H1 (cell line): ENCODE data around the gene CACNA1C. TPM values are rescaled to one million over a fixed set of nuclear protein-coding genes. Genes with fewer than 3 reads are reported as not detected.
A peak's percentile ranks its signal among the peaks of the same experiment; 100 is the strongest.

Experiments used
- CTCF ChIA-PET: fragments of 300-600 bp; sonication (Branson Sonifier 250); formaldehyde crosslinking; loops from one replicate; lab custom pipeline; 2021; ENCODE audit not compliant: partially characterized antibody; lab: Charles Lee
- POLR2A ChIA-PET: fragments of 300-600 bp; sonication (Branson Sonifier 250); formaldehyde crosslinking; loops from one replicate; lab custom pipeline; 2021; ENCODE audit warnings: inconsistent platforms; ENCODE audit not compliant: partially characterized antibody; lab: Charles Lee
- DNase-seq, 2 experiments: peaks; one replicate each; pipeline versions ENCODE4 v3.0.0 to v3.0.0-alpha.2; 2010 to 2022; ENCODE audit warnings: low spot score in 2 of 2, low read depth in 1 of 2, mixed read lengths in 1 of 2
- FAIRE-seq: peaks from 2 replicates; lab custom pipeline; 2011; peaks lifted over from hg19 to GRCh38; lab: Jason Lieb, UNC
- H2AFZ ChIP-seq: 2 replicates; pipeline ENCODE4 v1.8.1; 2012; ENCODE audit warnings: low read length, inconsistent platforms
- H2AK5ac ChIP-seq: 2 replicates; pipeline ENCODE4 v1.6.1; 2013; ENCODE audit warnings: low read depth, low read length
- H2BK120ac ChIP-seq: replicated peaks from 2 replicates; pipeline ENCODE3; 2013; ENCODE audit warnings: low read depth, low read length, inconsistent platforms
- H2BK12ac ChIP-seq: 2 replicates; pipeline ENCODE4 v1.6.1; 2013; ENCODE audit warnings: low read depth, low read length
- H2BK15ac ChIP-seq: 2 replicates; pipeline ENCODE4 v1.6.1; 2013; ENCODE audit warnings: low read length
- H2BK20ac ChIP-seq: 2 replicates; pipeline ENCODE4 v1.6.1; 2013; ENCODE audit warnings: low read length
- H2BK5ac ChIP-seq: 2 replicates; pipeline ENCODE4 v1.6.1; 2013; ENCODE audit warnings: low read depth, low read length
- H3K14ac ChIP-seq: 2 replicates; pipeline ENCODE4 v1.6.1; 2013; ENCODE audit warnings: inconsistent platforms; ENCODE audit not compliant: insufficient read length
- H3K18ac ChIP-seq: 2 replicates; pipeline ENCODE4 v1.6.1; 2013; ENCODE audit warnings: low read length; ENCODE audit errors: extremely low read depth
- H3K23ac ChIP-seq: 2 replicates; pipeline ENCODE4 v1.6.1; 2013; ENCODE audit warnings: inconsistent platforms; ENCODE audit not compliant: insufficient read length
- H3K23me2 ChIP-seq: 2 replicates; pipeline ENCODE4 v1.6.1; 2013; ENCODE audit warnings: low read depth, low read length
- H3K27ac ChIP-seq: 2 replicates; pipeline ENCODE4 v1.6.1; 2011; ENCODE audit warnings: low read depth, low read length, inconsistent platforms
- H3K27me3 ChIP-seq, 4 experiments: replicated peaks in 1 of 4; 1 replicate in 1 of 4; 2 replicates in 3 of 4; pipeline versions ENCODE4 v1.6.1 to v1.8.1; 2011 to 2013; ENCODE audit warnings: low read length in 3 of 4, mild to moderate bottlenecking in 3 of 4, inconsistent platforms in 2 of 4, mixed read lengths in 2 of 4, moderate library complexity in 1 of 4; ENCODE audit not compliant: control insufficient read depth in 3 of 4, insufficient read depth in 3 of 4; ENCODE audit errors: extremely low read depth in 1 of 4
- H3K36me3 ChIP-seq, 4 experiments: 2 replicates each; pipeline versions ENCODE4 v1.6.1 to v1.8.1; 2011 to 2013; ENCODE audit warnings: mild to moderate bottlenecking in 4 of 4, low read length in 3 of 4, moderate library complexity in 2 of 4, control low read depth in 1 of 4, inconsistent platforms in 1 of 4; ENCODE audit not compliant: insufficient read depth in 4 of 4, control insufficient read depth in 2 of 4
- H3K4ac ChIP-seq: replicated peaks from 2 replicates; pipeline ENCODE3; 2013; ENCODE audit warnings: low read length, low read depth, mixed read lengths, inconsistent platforms; ENCODE audit not compliant: insufficient read length
- H3K4me1 ChIP-seq, 4 experiments: replicated peaks in 1 of 4; 1 replicate in 1 of 4; 2 replicates in 3 of 4; pipeline versions ENCODE4 v1.6.1 to v1.8.1; 2011 to 2013; ENCODE audit warnings: low read length in 3 of 4, inconsistent platforms in 2 of 4, mixed read lengths in 1 of 4; ENCODE audit not compliant: insufficient read depth in 4 of 4, control insufficient read depth in 3 of 4
- H3K4me2 ChIP-seq, 2 experiments: 2 replicates each; pipeline versions ENCODE4 v1.6.1 to v1.8.1; 2011 to 2013; ENCODE audit warnings: low read depth in 2 of 2, low read length in 2 of 2, control low read depth in 1 of 2, inconsistent platforms in 1 of 2, mild to moderate bottlenecking in 1 of 2; ENCODE audit not compliant: insufficient read depth in 1 of 2
- H3K4me3 ChIP-seq, 4 experiments: fragments of 200-600, 300-600 bp in 1 of 4; sonication (generic), shearing (Covaris generic), sonication (Bioruptor Twin) in 1 of 4; 2 replicates each; pipeline versions ENCODE4 v1.5.1 to v1.8.1; 2011 to 2016; ENCODE audit warnings: low read length in 4 of 4, low read depth in 3 of 4, control low read depth in 2 of 4, inconsistent platforms in 2 of 4, mild to moderate bottlenecking in 2 of 4, mixed read lengths in 1 of 4, moderate library complexity in 1 of 4; ENCODE audit not compliant: insufficient read depth in 2 of 4; ENCODE audit errors: extremely low read depth in 1 of 4
- H3K56ac ChIP-seq: replicated peaks from 2 replicates; pipeline ENCODE3; 2013; ENCODE audit warnings: low read depth, mild to moderate bottlenecking, mixed read lengths, low read length, inconsistent platforms; ENCODE audit not compliant: insufficient read length
- H3K79me1 ChIP-seq: 2 replicates; pipeline ENCODE4 v1.6.1; 2013; ENCODE audit warnings: low read depth, low read length, control low read depth
- H3K79me2 ChIP-seq, 2 experiments: 2 replicates each; pipeline versions ENCODE4 v1.6.1 to v1.8.1; 2012 to 2013; ENCODE audit warnings: low read length in 2 of 2, mild to moderate bottlenecking in 2 of 2, inconsistent platforms in 1 of 2; ENCODE audit not compliant: insufficient read depth in 2 of 2, control insufficient read depth in 1 of 2
- H3K9ac ChIP-seq, 4 experiments: replicated peaks in 1 of 4; 1 replicate in 1 of 4; 2 replicates in 3 of 4; pipeline versions ENCODE4 v1.6.1 to v1.8.1; 2011 to 2013; ENCODE audit warnings: low read depth in 3 of 4, low read length in 3 of 4, control low read depth in 2 of 4, mild to moderate bottlenecking in 2 of 4, moderate library complexity in 2 of 4, inconsistent platforms in 1 of 4; ENCODE audit errors: extremely low read depth in 1 of 4
- H3K9me3 ChIP-seq, 2 experiments: 2 replicates each; pipeline versions ENCODE4 v1.6.1 to v1.8.1; 2012 to 2013; ENCODE audit warnings: mild to moderate bottlenecking in 2 of 2, moderate library complexity in 2 of 2, control low read depth in 1 of 2, inconsistent platforms in 1 of 2, low read depth in 1 of 2, low read length in 1 of 2, mixed read lengths in 1 of 2; ENCODE audit not compliant: insufficient read depth in 2 of 2
- H4K20me1 ChIP-seq, 2 experiments: replicated peaks in 1 of 2; 2 replicates each; pipeline versions ENCODE3 to v1.8.1; 2011 to 2013; ENCODE audit warnings: inconsistent platforms in 2 of 2, low read length in 2 of 2, mild to moderate bottlenecking in 1 of 2; ENCODE audit not compliant: insufficient read depth in 2 of 2, control insufficient read depth in 1 of 2
- H4K5ac ChIP-seq: 2 replicates; pipeline ENCODE4 v1.6.1; 2013; ENCODE audit warnings: low read length, low read depth, mixed read lengths, inconsistent platforms; ENCODE audit not compliant: insufficient read length
- H4K8ac ChIP-seq: 2 replicates; pipeline ENCODE4 v1.8.0; 2013; ENCODE audit warnings: mild to moderate bottlenecking, moderate library complexity, low read length, inconsistent platforms; ENCODE audit not compliant: insufficient read depth; ENCODE audit errors: extremely low read depth
- H4K91ac ChIP-seq: replicated peaks from 2 replicates; pipeline ENCODE3; 2013; ENCODE audit warnings: low read length, mixed read lengths, inconsistent platforms; ENCODE audit not compliant: insufficient read length
- WGBS, 2 experiments: shearing (Covaris generic) in 1 of 2; methylation state at CpG; one replicate each; pipeline versions ENCODE4 v1.1.6 to v1.1.7; 2013 to 2015; ENCODE audit warnings: low lambda C conversion rate in 2 of 2, mixed read lengths in 2 of 2, inconsistent platforms in 1 of 2, low coverage in 1 of 2, missing lambda C conversion rate in 1 of 2; ENCODE audit not compliant: insufficient replicate concordance in 2 of 2, insufficient coverage in 1 of 2, insufficient read length in 1 of 2; ENCODE audit errors: extremely low coverage in 1 of 2, missing lambda C conversion rate in 1 of 2; 5-methylcytosine and 5-hydroxymethylcytosine counted together
- polyA plus RNA-seq, 7 experiments: library from polyadenylated mRNA; depleted of rRNA in 3 of 7; stranded (reverse) in 5 of 7; unstranded in 2 of 7; fragments of >200 nt in 5 of 7; fragments of 200-250 nt in 2 of 7; gene quantifications; 1 replicate in 5 of 7; 2 replicates in 1 of 7; 4 replicates in 1 of 7; pipeline versions ENCODE4 v1.2.1 to v1.2.3, GENCODE V29; 2011 to 2013; ENCODE audit warnings: missing spikeins in 2 of 7, mixed read lengths in 2 of 7
- total RNA-seq: library from RNA; stranded (reverse); fragmentation: NEBNext Ultra II Directional; extraction: Animal tissue kit (Norgen Biotek cat#: 25700); gene quantifications from 2 replicates; pipeline ENCODE4 v1.2.1, GENCODE V29; 2021

The CACNA1C gene
- total and polyA plus RNA-seq, 2 of the 8 experiments (the other 6 are each of a cell fraction or from before 2014, with no cell fraction given), result 1.3 TPM

DNA sequence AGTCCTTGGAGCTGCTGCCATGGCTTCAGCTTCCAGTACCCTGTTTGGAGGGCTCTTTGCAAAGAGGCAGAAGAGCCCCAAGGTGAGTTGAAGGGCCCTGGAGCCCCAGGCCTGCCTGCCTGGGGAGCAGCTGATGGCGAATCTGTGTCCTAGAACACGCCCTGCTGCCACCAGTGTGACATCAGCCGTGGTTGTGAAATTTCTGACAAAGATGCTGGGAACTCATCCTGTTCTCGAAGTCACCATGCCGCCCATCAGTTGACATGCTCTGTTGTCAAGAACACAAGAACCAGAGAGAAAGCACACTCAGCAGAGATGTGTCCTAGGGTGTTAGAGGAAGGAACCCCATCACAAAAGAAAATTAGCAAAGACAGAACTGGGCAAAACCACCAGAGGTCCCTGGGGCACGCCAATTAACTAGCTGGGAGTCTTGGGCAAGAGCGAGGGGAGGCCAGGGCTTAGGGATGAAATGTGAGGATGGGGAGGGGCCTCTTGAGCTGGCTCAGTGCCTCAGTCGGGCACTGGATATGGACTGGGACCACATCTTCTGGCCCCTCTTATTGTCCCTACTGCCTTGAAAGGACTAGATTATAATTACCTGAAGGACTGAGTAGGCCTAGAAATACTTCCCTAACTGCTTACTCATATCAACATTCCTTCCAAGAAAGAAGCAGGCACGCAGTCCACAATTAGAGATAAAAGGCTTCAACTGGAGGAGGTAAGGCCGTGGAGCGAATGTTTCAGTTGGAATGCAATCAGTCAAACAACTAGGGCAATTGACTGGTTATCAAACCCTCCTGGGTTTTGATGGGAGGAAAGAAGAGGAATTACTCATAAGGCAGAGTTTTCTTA, 163.1 kb downstream of the CACNA1C start:
- H3K23ac ChIP-seq, result no peak overlapping the region
- no peak overlapping the region for H4K5ac ChIP-seq
- H2AFZ ChIP-seq, result no peak overlapping the region
- no peaks in the 10 kb centered on the region for H3K23me2 ChIP-seq
- H3K27ac ChIP-seq, result no peak overlapping the region
- H2BK120ac ChIP-seq, result no peak overlapping the region
- no peak overlapping the region for H3K9ac ChIP-seq
- no peak overlapping the region for H3K4me2 ChIP-seq
- H4K20me1 ChIP-seq, result no peaks in the 10 kb centered on the region
- no peak overlapping the region for H4K8ac ChIP-seq
- no peaks in the 10 kb centered on the region for H3K79me1 ChIP-seq
- no peak overlapping the region for H3K18ac ChIP-seq
- no peak overlapping the region for H2BK12ac ChIP-seq
- H3K14ac ChIP-seq, result no peak overlapping the region
- no peak overlapping the region for H3K4ac ChIP-seq
- H2BK15ac ChIP-seq, result 0 out of 2 replicates have a peak overlapping the region, but pooled peaks have one; percentile 18
- no peak overlapping the region for H2BK5ac ChIP-seq
- no peak overlapping the region for H2BK20ac ChIP-seq
- no peaks in the 10 kb centered on the region for H3K36me3 ChIP-seq
- no peaks in the 10 kb centered on the region for H3K27me3 ChIP-seq
- no peak overlapping the region for H3K4me3 ChIP-seq
- ChIA-PET POLR2A (no interaction called here), CTCF (interaction anchor here (1.2 to 1.4 kb wide), 2 partner anchors 14 to 76 kb away, joined by 3 to 4 read pairs; no protein-coding TSS in a partner anchor)
- H2AK5ac ChIP-seq, result no peak overlapping the region
- H3K4me1 ChIP-seq, result peaks cover 0 to 11% (median 7%) of the 10 kb centered on the region in 4 experiments; a peak in 5 of 7 replicates
- no peak for DNase-seq
- no peak for FAIRE-seq
- H4K91ac ChIP-seq, result no peak overlapping the region
- H3K9me3 ChIP-seq, result no peaks in the 10 kb centered on the region
- no peak overlapping the region for H3K56ac ChIP-seq
- H3K79me2 ChIP-seq, result no peaks in the 10 kb centered on the region
- whole genome bisulfite sequencing, 2 experiments, result 93% methylated on average over 11 of the region's 11 CpGs; no CpG with 5 or more reads in 1 of the 2 experiments
